OCI-LY7 (cell line): Measurements from ENCODE around the gene KDM2A.

Experiments
- CTCF ChIP-seq: fragments of 200-600 bp; sonication (generic); conservative IDR thresholded peaks from 2 replicates; pipeline ENCODE4 v1.5.1; 2014; ENCODE audit warnings: mild to moderate bottlenecking, antibody characterized with exemption, low read length, moderate library complexity, mixed read lengths
- EZH2phosphoT487 ChIP-seq: fragments of 200-600 bp; sonication (generic); IDR thresholded peaks from 2 replicates; pipeline ENCODE4 v1.6.1; 2018; ENCODE audit warnings: low read depth, borderline replicate concordance, mild to moderate bottlenecking, mixed run types, antibody characterized with exemption, low read length, moderate library complexity, mixed read lengths

GRCh38 chr11:67303132-67303834 is 184.2 kb downstream of the KDM2A start, which contains the start of gene SSH3:
- TF ChIP-seq CTCF (no peak), EZH2phosphoT487 (no peak)
